ENCODE data around the gene GLP1R. TPM values are rescaled to one million over a fixed set of nuclear protein-coding genes. Genes with fewer than 3 reads are reported as not detected.

GLP1R gene
- total RNA-seq, 4 donors from 2014 or later: 0.38 to 0.67 TPM; not detected in 2

DNA sequence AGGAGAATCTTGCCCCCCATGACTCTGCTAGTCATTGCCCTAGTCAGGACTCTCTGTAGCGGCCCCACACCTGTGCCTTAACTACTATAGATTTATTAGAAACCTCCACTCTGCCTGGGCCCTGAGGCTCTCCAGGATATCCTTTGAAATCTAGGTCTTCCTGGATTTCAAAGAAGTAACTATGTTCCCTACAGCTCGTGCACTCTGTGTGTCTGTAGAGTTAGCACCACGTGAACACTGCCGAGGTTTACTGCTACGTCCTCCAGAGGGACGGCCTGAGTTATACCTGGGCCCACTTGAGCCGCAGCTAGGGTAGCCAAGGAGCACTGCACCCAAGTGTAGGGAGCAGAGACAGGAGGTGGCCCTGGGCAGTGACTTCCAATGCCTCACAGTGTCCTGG, 19.8 kb downstream of the GLP1R start:
- Histone ChIP-seq H3K9me3 (no peaks in the 10 kb centered on the region), H3K27ac (no peak overlapping the region), H3K4me1 (no peaks in the 10 kb centered on the region), H3K4me3 (no peak overlapping the region), H3K27me3 (no peaks in the 10 kb centered on the region), H3K36me3 (no peaks in the 10 kb centered on the region)
- DNase-seq: peak in 1 of 3 donors; percentile 11
- TF ChIP-seq CTCF (IDR thresholded peaks at IDR 0.05) (no peak), POLR2A (IDR thresholded peaks at IDR 0.05) (no peak)

- Histone ChIP-seq H3K36me3 (no peaks in the 10 kb centered on the region), H3K4me1 (no peaks in the 10 kb centered on the region), H3K4me3 (no peak overlapping the region), H3K27ac (no peak overlapping the region), H3K9me3 (no peaks in the 10 kb centered on the region), H3K27me3 (no peaks in the 10 kb centered on the region)
- TF ChIP-seq POLR2A (IDR thresholded peaks at IDR 0.05) (no peak), CTCF (IDR thresholded peaks at IDR 0.05) (no peak)
- DNase-seq: peak in 1 of 3 donors; percentile 36
Measured at GRCh38 chr6:39072830-39073229, 24.2 kb downstream of the GLP1R start.

GRCh38 chr6:39073471-39074355, 25.1 kb downstream of the GLP1R start:
- H3K27me3 ChIP-seq: no peaks in the 10 kb centered on the region
- H3K27ac ChIP-seq: no peak overlapping the region
- H3K4me1 ChIP-seq: no peaks in the 10 kb centered on the region
- H3K9me3 ChIP-seq: no peaks in the 10 kb centered on the region
- TF ChIP-seq POLR2A (IDR thresholded peaks at IDR 0.05) (no peak), CTCF (IDR thresholded peaks at IDR 0.05) (no peak)
- H3K4me3 ChIP-seq: no peak overlapping the region
- peak in 2 of 3 donors; percentile 14 to 36 for DNase-seq
- no peaks in the 10 kb centered on the region for H3K36me3 ChIP-seq

GRCh38 chr6:39074486-39074885, 25.9 kb downstream of the GLP1R start:
- Histone ChIP-seq H3K27ac (no peak overlapping the region), H3K4me3 (no peak overlapping the region), H3K4me1 (no peaks in the 10 kb centered on the region), H3K27me3 (no peaks in the 10 kb centered on the region), H3K9me3 (no peaks in the 10 kb centered on the region), H3K36me3 (no peaks in the 10 kb centered on the region)
- peak in 2 of 3 donors; percentile 21 to 32 for DNase-seq
- TF ChIP-seq POLR2A (IDR thresholded peaks at IDR 0.05): no peak
- no peak for TF ChIP-seq CTCF (IDR thresholded peaks at IDR 0.05)

GRCh38 chr6:39075010-39075686, 26.6 kb downstream of the GLP1R start:
- H3K4me1 ChIP-seq: no peaks in the 10 kb centered on the region
- peak in 2 of 3 donors; percentile 28 to 31 for DNase-seq
- TF ChIP-seq POLR2A (IDR thresholded peaks at IDR 0.05): no peak
- no peak for TF ChIP-seq CTCF (IDR thresholded peaks at IDR 0.05)
- no peaks in the 10 kb centered on the region for H3K27me3 ChIP-seq
- H3K9me3 ChIP-seq: no peaks in the 10 kb centered on the region
- no peak overlapping the region for H3K27ac ChIP-seq
- H3K4me3 ChIP-seq: no peak overlapping the region
- H3K36me3 ChIP-seq: no peaks in the 10 kb centered on the region

Data from Peyer's patch (tissue), 4 donors.